Trophoblast cell (in vitro differentiated cells and primary cell): ENCODE measurements around the gene TRABD2B.

Source experiments
- DNase-seq, 2 donors: peaks; one replicate each; pipeline ENCODE4 v3.0.0-alpha.2; 2016
- H2AFZ ChIP-seq: 2 replicates; pipeline ENCODE4 v1.6.1; 2013; ENCODE audit warnings: low read length, moderate library complexity, mild to moderate bottlenecking; ENCODE audit not compliant: insufficient read depth, poor library complexity
- H2AK5ac ChIP-seq: 2 replicates; pipeline ENCODE4 v1.6.1; 2013; ENCODE audit warnings: mild to moderate bottlenecking, low read length
- H2BK120ac ChIP-seq: 2 replicates; pipeline ENCODE4 v1.6.1; 2013; ENCODE audit warnings: low read length, mild to moderate bottlenecking, moderate library complexity; ENCODE audit not compliant: insufficient read depth, poor library complexity
- H2BK12ac ChIP-seq: 2 replicates; pipeline ENCODE4 v1.6.1; 2013; ENCODE audit warnings: mild to moderate bottlenecking, low read length, moderate library complexity
- H2BK5ac ChIP-seq: 2 replicates; pipeline ENCODE4 v1.6.1; 2013; ENCODE audit warnings: low read length, low read depth, moderate library complexity, mild to moderate bottlenecking; ENCODE audit not compliant: poor library complexity
- H3K14ac ChIP-seq: 2 replicates; pipeline ENCODE4 v1.6.1; 2013; ENCODE audit warnings: mild to moderate bottlenecking, low read length
- H3K18ac ChIP-seq: 2 replicates; pipeline ENCODE4 v1.6.1; 2013; ENCODE audit warnings: mild to moderate bottlenecking, low read length
- H3K23ac ChIP-seq: 2 replicates; pipeline ENCODE4 v1.6.1; 2013; ENCODE audit warnings: low read length
- H3K27ac ChIP-seq: 2 replicates; pipeline ENCODE4 v1.5.1; 2013; ENCODE audit warnings: low read depth, mild to moderate bottlenecking, inconsistent platforms, low read length, moderate library complexity
- H3K27me3 ChIP-seq: 2 replicates; pipeline ENCODE4 v1.6.1; 2013; ENCODE audit warnings: inconsistent platforms, mild to moderate bottlenecking, low read length, moderate library complexity; ENCODE audit not compliant: insufficient read depth
- H3K36me3 ChIP-seq, 2 experiments: 1 replicate in 1 of 2; 2 replicates in 1 of 2; pipeline ENCODE4 v1.6.1; 2013; ENCODE audit warnings: low read length in 2 of 2, mild to moderate bottlenecking in 2 of 2, moderate library complexity in 1 of 2; ENCODE audit not compliant: insufficient read depth in 2 of 2, control insufficient read depth in 1 of 2
- H3K4ac ChIP-seq: 2 replicates; pipeline ENCODE4 v1.6.1; 2013; ENCODE audit warnings: low read depth, mild to moderate bottlenecking, low read length, moderate library complexity
- H3K4me1 ChIP-seq, 2 experiments: 1 replicate in 1 of 2; 2 replicates in 1 of 2; pipeline ENCODE4 v1.6.1; 2013; ENCODE audit warnings: low read length in 2 of 2, mild to moderate bottlenecking in 2 of 2, moderate library complexity in 1 of 2; ENCODE audit not compliant: insufficient read depth in 2 of 2, control insufficient read depth in 1 of 2
- H3K4me2 ChIP-seq: 2 replicates; pipeline ENCODE4 v1.6.1; 2013; ENCODE audit warnings: inconsistent platforms, mild to moderate bottlenecking, low read length, moderate library complexity
- H3K4me3 ChIP-seq: 2 replicates; pipeline ENCODE4 v1.5.1; 2013; ENCODE audit warnings: mild to moderate bottlenecking, low read depth, low read length, inconsistent platforms
- H3K79me1 ChIP-seq: one replicate; pipeline ENCODE4 v1.6.1; 2013; ENCODE audit warnings: low read length
- H3K79me2 ChIP-seq: 2 replicates; pipeline ENCODE4 v1.6.1; 2013; ENCODE audit warnings: low read length, mild to moderate bottlenecking; ENCODE audit not compliant: control insufficient read depth, insufficient read depth, poor library complexity
- H3K9ac ChIP-seq: 2 replicates; pipeline ENCODE4 v1.6.1; 2013; ENCODE audit warnings: mild to moderate bottlenecking, low read length
- H3K9me3 ChIP-seq: 2 replicates; pipeline ENCODE4 v1.6.1; 2013; ENCODE audit warnings: low read depth, mild to moderate bottlenecking, control low read depth, inconsistent platforms, low read length; ENCODE audit not compliant: insufficient read depth
- H4K12ac ChIP-seq: 2 replicates; pipeline ENCODE4 v1.6.1; 2013; ENCODE audit warnings: low read depth, mild to moderate bottlenecking, low read length, moderate library complexity
- H4K8ac ChIP-seq: 2 replicates; pipeline ENCODE4 v1.6.1; 2013; ENCODE audit warnings: low read depth, mild to moderate bottlenecking, low read length, moderate library complexity
- H4K91ac ChIP-seq: one replicate; pipeline ENCODE4 v1.6.1; 2013; ENCODE audit warnings: low read depth, mild to moderate bottlenecking, low read length, moderate library complexity
- WGBS: extraction: QIAGEN DNeasy Blood & Tissue Kit; methylation state at CpG from one replicate; pipeline ENCODE4 v1.1.7; 2013; ENCODE audit warnings: missing lambda C conversion rate; ENCODE audit not compliant: insufficient read length, insufficient coverage; ENCODE audit errors: extremely low coverage; 5-methylcytosine and 5-hydroxymethylcytosine counted together

The TRABD2B gene

DNA sequence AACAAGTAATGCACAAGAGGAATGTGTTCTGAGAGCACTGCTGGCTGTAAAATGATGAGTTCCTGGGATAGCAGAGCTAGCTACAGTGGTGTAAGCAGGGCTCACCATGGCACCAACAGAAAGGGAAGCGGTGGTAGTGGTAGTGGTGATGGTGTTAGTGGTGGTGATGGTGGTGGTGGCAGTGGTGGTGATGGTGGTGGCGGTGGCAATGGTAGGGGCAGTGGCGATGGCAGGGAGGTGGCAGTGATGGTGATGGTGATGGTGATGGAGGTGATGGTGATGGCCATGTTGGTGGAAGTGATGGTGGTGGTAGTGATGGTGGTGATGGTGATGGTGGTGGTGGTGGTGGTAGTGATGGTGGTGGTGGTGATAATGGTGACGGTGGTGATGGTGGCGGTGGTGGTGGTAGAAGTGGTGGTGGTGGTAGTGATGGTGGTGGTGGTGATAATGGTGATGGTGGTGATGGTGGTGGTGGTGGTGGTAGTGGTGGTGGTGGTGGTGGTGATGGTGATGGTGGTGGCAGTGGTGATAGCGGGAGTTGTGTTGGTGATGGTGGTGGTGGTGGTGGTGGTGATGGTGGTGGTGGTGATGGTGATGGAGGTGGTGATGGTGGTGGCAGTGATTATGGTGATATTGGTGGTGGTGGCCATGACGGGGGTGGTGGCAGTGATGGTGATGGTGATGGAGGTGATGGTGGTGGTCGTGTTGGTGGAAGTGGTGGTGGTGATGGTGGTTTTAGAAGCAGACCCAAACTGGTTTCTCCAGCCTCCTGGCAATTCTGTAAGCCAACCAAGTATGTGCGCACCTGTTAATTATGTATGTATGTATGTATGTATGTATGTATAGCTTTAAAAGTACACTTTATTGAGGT lies 254.1 kb downstream of the TRABD2B start:
- DNase-seq, result no peak
- Histone ChIP-seq H3K27ac (no peak overlapping the region), H3K14ac (no peak overlapping the region), H3K4ac (no peak overlapping the region), H3K18ac (no peak overlapping the region), H3K4me2 (no peak overlapping the region), H4K8ac (no peak overlapping the region), H4K12ac (no peak overlapping the region), H3K4me1 (no peaks in the 10 kb centered on the region), H3K27me3 (no peaks in the 10 kb centered on the region), H3K23ac (no peak overlapping the region), H3K9ac (no peak overlapping the region), H3K79me1 (no peaks in the 10 kb centered on the region), H2BK12ac (no peak overlapping the region), H2AFZ (no peak overlapping the region), H3K36me3 (no peaks in the 10 kb centered on the region), H2AK5ac (no peak overlapping the region), H2BK120ac (no peak overlapping the region), H3K4me3 (peak overlapping the region; percentile 38), H4K91ac (no peak overlapping the region), H3K79me2 (no peaks in the 10 kb centered on the region), H3K9me3 (peaks cover 6% of the 10 kb centered on the region), H2BK5ac (no peak overlapping the region)
- WGBS, result 80% methylated on average over 1 of the region's 9 CpGs

- Histone ChIP-seq H3K14ac (no peak overlapping the region), H3K4me1 (no peaks in the 10 kb centered on the region), H3K79me1 (no peaks in the 10 kb centered on the region), H2AFZ (no peak overlapping the region), H2BK120ac (no peak overlapping the region), H3K4me2 (no peak overlapping the region), H3K9ac (no peak overlapping the region), H4K91ac (no peak overlapping the region), H4K12ac (no peak overlapping the region), H3K36me3 (no peaks in the 10 kb centered on the region), H4K8ac (no peak overlapping the region), H3K27me3 (no peaks in the 10 kb centered on the region), H2AK5ac (no peak overlapping the region), H3K4me3 (no peak overlapping the region), H2BK5ac (no peak overlapping the region), H3K9me3 (peaks cover 6% of the 10 kb centered on the region), H3K18ac (no peak overlapping the region), H3K79me2 (no peaks in the 10 kb centered on the region), H3K4ac (no peak overlapping the region), H3K23ac (no peak overlapping the region), H2BK12ac (no peak overlapping the region), H3K27ac (no peak overlapping the region)
- DNase-seq, result peak; percentile 15 to 66
- no CpG with 5 or more reads among the region's 8 CpGs for WGBS
These were observed 258.5 kb downstream of the TRABD2B start for GRCh38 chr1:47738560-47739182.

DNA sequence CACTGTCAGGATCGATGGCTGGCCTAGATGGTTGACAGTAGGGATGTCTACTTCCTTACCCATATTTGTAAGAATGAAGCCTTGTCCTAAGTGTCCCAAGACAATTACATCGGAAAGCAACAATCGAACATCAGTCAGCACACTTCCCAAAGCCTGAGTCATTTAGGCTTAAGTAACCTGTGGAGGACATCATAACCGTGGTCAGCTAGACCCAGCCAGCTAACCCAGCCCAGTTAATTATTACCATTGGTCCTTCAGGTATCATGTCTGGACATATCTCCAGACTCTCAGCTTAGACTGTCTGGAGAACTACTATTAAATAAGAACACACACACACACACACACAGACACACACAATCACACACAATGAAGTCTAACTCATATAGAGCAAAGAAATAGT lies 264.7 kb downstream of the TRABD2B start:
- Histone ChIP-seq H3K4ac (no peak overlapping the region), H2BK120ac (no peak overlapping the region), H2BK5ac (no peak overlapping the region), H3K79me2 (no peaks in the 10 kb centered on the region), H3K79me1 (no peaks in the 10 kb centered on the region), H3K4me3 (no peak overlapping the region), H4K91ac (no peak overlapping the region), H3K36me3 (no peaks in the 10 kb centered on the region), H3K23ac (no peak overlapping the region), H3K9me3 (no peaks in the 10 kb centered on the region), H2AK5ac (no peak overlapping the region), H3K18ac (no peak overlapping the region), H2BK12ac (no peak overlapping the region), H3K9ac (no peak overlapping the region), H4K12ac (no peak overlapping the region), H3K4me1 (no peaks in the 10 kb centered on the region), H4K8ac (no peak overlapping the region), H3K27ac (no peak overlapping the region), H3K14ac (no peak overlapping the region), H2AFZ (no peak overlapping the region), H3K27me3 (peaks cover 3% of the 10 kb centered on the region), H3K4me2 (no peak overlapping the region)
- WGBS, result no CpG with 5 or more reads among the region's 4 CpGs
- no peak for DNase-seq

DNA sequence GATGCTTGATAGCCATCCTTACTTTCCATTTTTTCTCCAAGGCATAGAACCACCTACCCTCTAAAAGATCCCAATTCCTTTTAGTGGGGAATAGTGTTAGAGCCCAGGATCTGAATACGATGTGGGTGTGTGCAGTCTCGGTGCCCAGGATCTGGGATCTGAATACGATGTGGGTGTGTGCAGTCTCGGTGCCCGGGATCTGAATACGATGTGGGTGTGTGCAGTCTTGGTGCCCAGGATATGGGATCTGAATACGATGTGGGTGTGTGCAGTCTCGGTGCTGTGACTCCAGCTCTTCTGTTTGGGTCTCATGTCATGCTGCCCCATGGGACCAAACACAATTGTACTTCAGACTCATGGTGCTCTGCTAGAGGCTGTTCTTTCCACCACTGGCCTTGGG lies 265.5 kb downstream of the TRABD2B start:
- WGBS, result no CpG with 5 or more reads among the region's 8 CpGs
- H3K18ac ChIP-seq, result no peak overlapping the region
- no peak overlapping the region for H3K14ac ChIP-seq

More for the DNA sequence above, 265.5 kb downstream of the TRABD2B start:
- no peak overlapping the region for H2BK12ac ChIP-seq
- DNase-seq, result no peak
- peaks cover 3% of the 10 kb centered on the region for H3K27me3 ChIP-seq
- no peaks in the 10 kb centered on the region for H3K79me2 ChIP-seq
- H3K23ac ChIP-seq, result no peak overlapping the region
- no peak overlapping the region for H2AFZ ChIP-seq
- H3K9ac ChIP-seq, result no peak overlapping the region
- no peak overlapping the region for H4K91ac ChIP-seq
- no peak overlapping the region for H4K8ac ChIP-seq
- H3K4me2 ChIP-seq, result no peak overlapping the region
- no peaks in the 10 kb centered on the region for H3K79me1 ChIP-seq
- no peak overlapping the region for H2AK5ac ChIP-seq
- no peaks in the 10 kb centered on the region for H3K36me3 ChIP-seq
- no peak overlapping the region for H3K4me3 ChIP-seq
- no peak overlapping the region for H4K12ac ChIP-seq
- H3K4ac ChIP-seq, result no peak overlapping the region
- H3K9me3 ChIP-seq, result no peaks in the 10 kb centered on the region
- no peak overlapping the region for H3K27ac ChIP-seq
- H2BK120ac ChIP-seq, result no peak overlapping the region
- H3K4me1 ChIP-seq, result no peaks in the 10 kb centered on the region
- H2BK5ac ChIP-seq, result no peak overlapping the region
